Left ventricle myocardium inferior (tissue), 1 donor: ENCODE measurements around the gene FKRP. TPM values are rescaled to one million over a fixed set of nuclear protein-coding genes. Genes with fewer than 3 reads are reported as not detected.

ENCODE experiments used
- DNase-seq: peaks from one replicate; pipeline ENCODE4 v3.0.0-alpha.2; 2020
- H3K27ac ChIP-seq: fragments of 200-600 bp; replicated peaks from 2 replicates; pipeline ENCODE4 v1.8.0; 2021
- H3K27me3 ChIP-seq: fragments of 200-600 bp; 2 replicates; pipeline ENCODE4 v1.8.0; 2021; ENCODE audit warnings: low read depth
- H3K36me3 ChIP-seq: fragments of 200-600 bp; 2 replicates; pipeline ENCODE4 v1.8.0; 2021
- H3K4me1 ChIP-seq: fragments of 200-600 bp; 2 replicates; pipeline ENCODE4 v1.8.0; 2021
- H3K4me3 ChIP-seq: fragments of 200-600 bp; 2 replicates; pipeline ENCODE4 v1.8.0; 2021; ENCODE audit warnings: mild to moderate bottlenecking, moderate library complexity
- H3K9me3 ChIP-seq: fragments of 200-600 bp; replicated peaks from 2 replicates; pipeline ENCODE4 v1.8.0; 2021
- CTCF ChIP-seq: fragments of 200-600 bp; IDR thresholded peaks from 2 replicates; pipeline ENCODE4 v1.8.0; 2021; ENCODE audit warnings: antibody characterized with exemption, mild to moderate bottlenecking, borderline replicate concordance
- intact Hi-C: fragments of 100-400 bp; cut with micrococcal nuclease; formaldehyde crosslinking; loops from one replicate; pipeline ENCODE4 v1.11.0; 2022
- total RNA-seq: library from RNA; stranded (reverse); fragmentation: NEBNext Ultra II Directional; extraction: Animal tissue kit (Norgen Biotek cat#: 25700); gene quantifications from one replicate; pipeline ENCODE4 v1.2.1, GENCODE V29; 2021
- donor health status: DM: no; HTN: yes; CAD: no; lungs with severe emphysema.

Gene FKRP
- total RNA-seq, 1 donor from 2014 or later, result 15.6 TPM

DNA sequence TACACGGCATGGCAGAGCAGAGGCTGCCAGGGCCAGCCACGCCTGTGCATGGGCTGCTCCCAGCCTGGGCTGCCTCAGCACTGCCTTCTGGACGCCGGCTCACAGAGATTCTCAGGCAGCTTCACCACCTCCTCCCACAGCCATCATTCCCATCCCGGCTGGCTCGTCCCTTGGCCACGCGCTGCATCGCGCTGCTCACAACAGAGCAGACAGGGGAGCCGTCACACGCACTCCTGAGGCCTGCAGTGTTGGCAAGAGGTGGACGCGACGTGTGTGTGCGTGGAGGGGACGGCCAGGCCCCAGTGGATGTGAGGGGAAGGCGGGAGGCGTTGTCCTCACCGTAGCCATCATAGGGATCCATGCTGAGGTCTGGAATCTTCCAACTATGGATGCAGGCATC, 21.4 kb upstream of the FKRP start:
- peaks cover 94% of the 10 kb centered on the region for H3K36me3 ChIP-seq
- no peaks in the 10 kb centered on the region for H3K9me3 ChIP-seq
- H3K27me3 ChIP-seq, result no peaks in the 10 kb centered on the region
- H3K4me1 ChIP-seq, result peaks cover 37% of the 10 kb centered on the region
- TF ChIP-seq CTCF, result no peak
- H3K27ac ChIP-seq, result no peak overlapping the region
- intact Hi-C loops, result no loop called here
- no peak overlapping the region for H3K4me3 ChIP-seq
- no peak for DNase-seq

GRCh38 chr19:46725036-46725820, 20.6 kb upstream of the FKRP start:
- no peak for DNase-seq
- Histone ChIP-seq H3K27ac (no peak overlapping the region), H3K4me1 (peaks cover 38% of the 10 kb centered on the region), H3K9me3 (no peaks in the 10 kb centered on the region), H3K27me3 (no peaks in the 10 kb centered on the region), H3K4me3 (no peak overlapping the region), H3K36me3 (peaks cover 94% of the 10 kb centered on the region)
- TF ChIP-seq CTCF, result no peak
- intact Hi-C loops, result no loop called here

DNA sequence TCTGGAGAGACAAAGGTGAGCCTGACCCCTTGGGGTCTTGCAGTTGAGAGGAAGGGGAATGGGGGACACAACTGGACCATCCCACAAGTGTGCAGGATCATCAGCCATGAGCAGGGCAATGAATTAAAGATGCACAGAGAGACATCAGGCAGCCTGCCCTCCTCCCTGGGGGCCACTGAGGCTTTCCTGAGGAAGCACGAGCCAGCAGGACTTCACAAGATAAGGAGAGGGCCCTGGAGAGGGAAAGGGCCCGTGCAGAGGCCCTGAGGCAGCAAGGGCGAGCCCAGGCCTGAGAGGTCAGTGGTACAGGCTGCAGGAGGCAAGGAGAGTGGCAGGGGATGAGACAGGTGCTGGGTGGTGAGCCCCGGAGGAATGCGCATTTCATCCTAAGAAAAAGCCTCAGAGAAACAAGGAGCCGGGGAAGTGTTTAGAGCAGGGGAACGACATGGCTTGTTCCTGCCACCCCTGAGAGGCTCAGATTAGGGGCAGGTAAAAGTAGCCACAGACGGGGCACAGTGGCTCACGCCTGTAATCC, 19.9 kb upstream of the FKRP start:
- Histone ChIP-seq H3K9me3 (no peaks in the 10 kb centered on the region), H3K36me3 (peaks cover 94% of the 10 kb centered on the region), H3K4me3 (no peak overlapping the region), H3K4me1 (peaks cover 40% of the 10 kb centered on the region), H3K27me3 (no peaks in the 10 kb centered on the region), H3K27ac (no peak overlapping the region)
- intact Hi-C loops, result no loop called here
- TF ChIP-seq CTCF, result no peak
- no peak for DNase-seq

- H3K4me1 ChIP-seq, result peaks cover 46% of the 10 kb centered on the region
- H3K9me3 ChIP-seq, result no peaks in the 10 kb centered on the region
- TF ChIP-seq CTCF, result no peak
Measured at GRCh38 chr19:46726551-46726950, 19.3 kb upstream of the FKRP start.

GRCh38 chr19:46726971-46727501, 18.8 kb upstream of the FKRP start:
- Histone ChIP-seq H3K9me3 (no peaks in the 10 kb centered on the region), H3K27ac (peak overlapping the region; percentile 77), H3K36me3 (peaks cover 94% of the 10 kb centered on the region), H3K27me3 (no peaks in the 10 kb centered on the region), H3K4me1 (peaks cover 48% of the 10 kb centered on the region), H3K4me3 (no peak overlapping the region)
- DNase-seq, result no peak
- TF ChIP-seq CTCF, result no peak
- intact Hi-C loops, result no loop called here

More at GRCh38 chr19:46726551-46726950, 19.3 kb upstream of the FKRP start:
- Histone ChIP-seq H3K4me3 (no peak overlapping the region), H3K27ac (peak overlapping the region; percentile 77), H3K36me3 (peaks cover 94% of the 10 kb centered on the region), H3K27me3 (no peaks in the 10 kb centered on the region)
- no peak for DNase-seq
- intact Hi-C loops, result no loop called here
